Testis (tissue), 5 donors: ENCODE data around the gene SPOCK2. TPM values are rescaled to one million over a fixed set of nuclear protein-coding genes. Genes with fewer than 3 reads are reported as not detected.
"Not testable (repeated sequence)": the region's sequence is repeated elsewhere in the genome, so short reads cannot be mapped to it uniquely, and the experiment has no call there.

Experiments
- DNase-seq: peaks from one replicate; pipeline ENCODE4 v3.0.0-alpha.2; 2019
- H3K27ac ChIP-seq, 2 donors: fragments of 200-600 bp; sonication (generic); one replicate each; pipeline ENCODE4 v1.5.1; 2019
- H3K27me3 ChIP-seq: fragments of 200-600 bp; sonication (generic); one replicate; pipeline ENCODE4 v1.5.1; 2019
- H3K36me3 ChIP-seq: fragments of 200-600 bp; sonication (generic); one replicate; pipeline ENCODE4 v1.5.1; 2017; ENCODE audit warnings: low read depth; ENCODE audit errors: missing control alignments
- H3K4me1 ChIP-seq: fragments of 200-600 bp; sonication (generic); one replicate; pipeline ENCODE4 v1.5.1; 2019
- H3K4me3 ChIP-seq, 2 donors: fragments of 200-600 bp; sonication (generic); one replicate each; pipeline ENCODE4 v1.5.1; 2017 to 2019
- H3K9me3 ChIP-seq: fragments of 200-600 bp; sonication (generic); one replicate; pipeline ENCODE4 v1.5.1; 2017
- POLR2A ChIP-seq: fragments of 450-650 bp; IDR thresholded peaks from one replicate; pipeline ENCODE4 v1.6.1; 2017; ENCODE audit warnings: antibody characterized with exemption, mild to moderate bottlenecking, moderate library complexity
- WGBS, 2 donors: methylation state at CpG; one replicate each; pipeline ENCODE4 v1.1.5; 2018; 5-methylcytosine and 5-hydroxymethylcytosine counted together
- intact Hi-C: fragments of 100-400 bp; cut with DNase I; formaldehyde crosslinking; loops from one replicate; pipeline ENCODE4 v1.15.1; 2023; ENCODE audit warnings: low total_unique reads
- long read RNA-seq, 2 donors: transcript quantifications; one replicate each; lab custom pipeline, GENCODE V29; 2026
- polyA plus RNA-seq: library from polyadenylated mRNA; stranded (reverse); fragments of 350-450 nt; fragmentation: Illumina TruSeq; extraction: RNeasy Lipid Tissue Mini Kit (QIAGEN cat#74804); gene quantifications from one replicate; pipeline ENCODE4 v1.2.3, GENCODE V29; 2014; ENCODE audit warnings: low read depth, low replicate concordance; ENCODE audit not compliant: insufficient read depth
- total RNA-seq, 2 donors: library from RNA; depleted of rRNA; stranded (reverse); fragments of >200 nt; gene quantifications; one replicate each; pipeline ENCODE4 v1.2.3, GENCODE V29; 2016
- TF ChIP-seq, protein P1 (sequence below), 3 experiments: fragments of 450-650 bp in 2 of 3; fragments of 200-600 bp in 1 of 3; sonication (generic) in 1 of 3; IDR thresholded peaks; one replicate each; pipeline ENCODE4 v1.5.1; 2016 to 2019; ENCODE audit warnings: antibody characterized with exemption in 3 of 3, mild to moderate bottlenecking in 2 of 3, moderate library complexity in 1 of 3

Gene SPOCK2, protein sequence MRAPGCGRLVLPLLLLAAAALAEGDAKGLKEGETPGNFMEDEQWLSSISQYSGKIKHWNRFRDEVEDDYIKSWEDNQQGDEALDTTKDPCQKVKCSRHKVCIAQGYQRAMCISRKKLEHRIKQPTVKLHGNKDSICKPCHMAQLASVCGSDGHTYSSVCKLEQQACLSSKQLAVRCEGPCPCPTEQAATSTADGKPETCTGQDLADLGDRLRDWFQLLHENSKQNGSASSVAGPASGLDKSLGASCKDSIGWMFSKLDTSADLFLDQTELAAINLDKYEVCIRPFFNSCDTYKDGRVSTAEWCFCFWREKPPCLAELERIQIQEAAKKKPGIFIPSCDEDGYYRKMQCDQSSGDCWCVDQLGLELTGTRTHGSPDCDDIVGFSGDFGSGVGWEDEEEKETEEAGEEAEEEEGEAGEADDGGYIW
- total RNA-seq (100 to 1,000 TPM; 113 to 212 TPM), polyA plus RNA-seq (73.6 TPM)
- long read RNA-seq, donor 1, partial matches to known transcripts: 5 of 27 reads
- long read RNA-seq, donor 1, other reads (novel, unspliced or antisense): 20 of 27 reads
- long read RNA-seq, donor 2, partial matches to known transcripts: 16 of 17 reads
- long read RNA-seq, donor 2, other reads (novel, unspliced or antisense): 0 of 17 reads

GRCh38 chr10:72087969-72088888 is at the start of gene SPOCK2:
Gene SPOCK2, minus strand, starts transcription at chr10:72088551. Its CDS starts 223 bp downstream, at chr10:72088328.
- intact Hi-C loops: no loop called here
- peak within 1 kb of the TSS; percentile 44 to 68 for H3K4me3 ChIP-seq
- WGBS, 2 donors: 9 to 12% methylated on average over 38 to 65 of the region's 65 CpGs
- H3K36me3 ChIP-seq: no peaks in the 10 kb centered on the region
- no peak for TF ChIP-seq POLR2A
- H3K27me3 ChIP-seq: no peaks in the 10 kb centered on the region
- DNase-seq: peak; percentile 56
- no peaks in the 10 kb centered on the region for H3K9me3 ChIP-seq
- peak within 1 kb of the TSS; percentile 61 to 64 for H3K27ac ChIP-seq
- peaks cover 17% of the 10 kb centered on the region for H3K4me1 ChIP-seq

- no peak for TF ChIP-seq POLR2A
- TF ChIP-seq, protein P1, sequence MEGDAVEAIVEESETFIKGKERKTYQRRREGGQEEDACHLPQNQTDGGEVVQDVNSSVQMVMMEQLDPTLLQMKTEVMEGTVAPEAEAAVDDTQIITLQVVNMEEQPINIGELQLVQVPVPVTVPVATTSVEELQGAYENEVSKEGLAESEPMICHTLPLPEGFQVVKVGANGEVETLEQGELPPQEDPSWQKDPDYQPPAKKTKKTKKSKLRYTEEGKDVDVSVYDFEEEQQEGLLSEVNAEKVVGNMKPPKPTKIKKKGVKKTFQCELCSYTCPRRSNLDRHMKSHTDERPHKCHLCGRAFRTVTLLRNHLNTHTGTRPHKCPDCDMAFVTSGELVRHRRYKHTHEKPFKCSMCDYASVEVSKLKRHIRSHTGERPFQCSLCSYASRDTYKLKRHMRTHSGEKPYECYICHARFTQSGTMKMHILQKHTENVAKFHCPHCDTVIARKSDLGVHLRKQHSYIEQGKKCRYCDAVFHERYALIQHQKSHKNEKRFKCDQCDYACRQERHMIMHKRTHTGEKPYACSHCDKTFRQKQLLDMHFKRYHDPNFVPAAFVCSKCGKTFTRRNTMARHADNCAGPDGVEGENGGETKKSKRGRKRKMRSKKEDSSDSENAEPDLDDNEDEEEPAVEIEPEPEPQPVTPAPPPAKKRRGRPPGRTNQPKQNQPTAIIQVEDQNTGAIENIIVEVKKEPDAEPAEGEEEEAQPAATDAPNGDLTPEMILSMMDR (IDR thresholded peaks at IDR 0.05): no peak
- no peak for DNase-seq
- no peaks in the 10 kb centered on the region for H3K27me3 ChIP-seq
- 90 to 95% methylated on average over 7 of the region's 7 CpGs for WGBS, 2 donors
- intact Hi-C loops: no loop called here
- H3K9me3 ChIP-seq: no peaks in the 10 kb centered on the region
- H3K4me1 ChIP-seq: no peaks in the 10 kb centered on the region
- no peak overlapping the region for H3K27ac ChIP-seq
- H3K4me3 ChIP-seq: no peak overlapping the region
- no peaks in the 10 kb centered on the region for H3K36me3 ChIP-seq
These were observed 49.2 kb upstream of the SPOCK2 start for GRCh38 chr10:72137583-72137982.

DNA sequence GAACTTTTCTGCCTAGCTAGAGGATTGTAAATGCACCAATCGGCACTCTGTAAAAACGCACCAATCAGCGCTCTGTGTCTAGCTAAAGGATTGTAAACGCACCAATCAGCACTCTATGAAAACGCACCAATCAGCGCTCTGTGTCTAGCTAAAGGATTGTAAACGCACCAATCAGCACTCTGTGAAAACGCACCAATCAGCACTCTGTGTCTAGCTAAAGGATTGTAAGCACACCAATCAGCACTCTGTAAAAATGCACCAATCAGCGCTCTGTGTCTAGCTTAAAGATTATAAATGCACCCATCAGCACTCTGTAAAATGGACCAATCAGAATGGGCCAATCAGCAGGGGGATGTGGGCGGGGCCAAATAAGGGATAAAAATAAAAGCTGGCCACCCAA is 47.9 kb upstream of the SPOCK2 start:
- H3K36me3 ChIP-seq, H3K27me3 ChIP-seq, H3K9me3 ChIP-seq, H3K4me3 ChIP-seq, H3K4me1 ChIP-seq, intact Hi-C loops, H3K27ac ChIP-seq: not testable (repeated sequence)
- peak; percentile 29 for DNase-seq
- 90 to 97% methylated on average over 10 of the region's 10 CpGs for WGBS, 2 donors

DNA sequence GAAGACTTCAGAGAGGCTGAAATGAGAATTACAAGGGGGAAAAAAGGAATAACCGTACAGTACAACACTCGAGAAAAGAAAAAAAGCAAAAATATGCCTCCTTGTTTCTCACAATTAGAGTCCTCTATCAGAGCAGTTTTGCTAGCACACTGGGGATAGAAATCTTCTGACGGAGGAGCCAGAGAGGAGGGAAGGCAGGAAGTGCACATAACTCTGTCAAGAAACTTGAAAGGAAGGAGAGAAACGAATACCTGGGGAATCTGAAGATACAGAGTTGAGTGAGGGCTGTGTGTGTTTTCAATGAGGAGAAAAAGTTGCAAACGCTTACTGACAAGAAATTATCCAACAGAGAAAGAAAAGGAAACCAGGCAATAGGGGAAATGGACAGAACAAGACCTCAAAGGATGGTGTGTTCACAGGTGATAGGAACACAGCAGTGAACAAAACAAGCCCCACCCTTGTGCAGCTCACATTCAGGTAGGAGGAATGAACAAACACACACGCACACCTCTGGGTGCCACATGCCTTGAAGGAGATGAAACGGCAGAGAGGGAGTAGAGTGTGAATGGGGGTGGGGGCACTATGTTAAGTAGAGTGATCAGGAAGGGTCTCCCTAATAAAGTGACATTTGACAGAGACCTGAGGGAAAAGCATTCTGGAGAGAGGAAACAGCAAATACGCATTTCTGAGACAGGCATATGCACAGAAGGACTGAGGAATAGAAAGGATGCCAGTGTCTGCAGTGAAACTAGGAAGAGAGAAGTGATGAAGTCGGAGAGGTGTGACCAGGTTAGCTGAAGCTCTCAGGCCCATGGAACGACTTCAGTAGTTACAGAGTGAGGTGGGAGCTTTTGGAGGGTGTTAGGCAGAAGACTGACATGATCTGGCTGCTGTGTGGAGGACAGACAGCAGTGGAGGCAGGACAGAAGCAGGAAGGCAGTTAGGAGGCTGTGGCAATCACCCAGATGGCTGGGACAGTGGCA is 46.7 kb upstream of the SPOCK2 start:
- no peaks in the 10 kb centered on the region for H3K9me3 ChIP-seq
- no peaks in the 10 kb centered on the region for H3K27me3 ChIP-seq
- H3K27ac ChIP-seq: no peak overlapping the region
- WGBS, 2 donors: 82 to 87% methylated on average over 10 of the region's 10 CpGs
- no peaks in the 10 kb centered on the region for H3K36me3 ChIP-seq
- intact Hi-C loops: no loop called here
- DNase-seq: no peak
- TF ChIP-seq, protein P1 (IDR thresholded peaks at IDR 0.05): no peak
- TF ChIP-seq POLR2A: no peak
- H3K4me1 ChIP-seq: no peaks in the 10 kb centered on the region
- H3K4me3 ChIP-seq: no peak overlapping the region

DNA sequence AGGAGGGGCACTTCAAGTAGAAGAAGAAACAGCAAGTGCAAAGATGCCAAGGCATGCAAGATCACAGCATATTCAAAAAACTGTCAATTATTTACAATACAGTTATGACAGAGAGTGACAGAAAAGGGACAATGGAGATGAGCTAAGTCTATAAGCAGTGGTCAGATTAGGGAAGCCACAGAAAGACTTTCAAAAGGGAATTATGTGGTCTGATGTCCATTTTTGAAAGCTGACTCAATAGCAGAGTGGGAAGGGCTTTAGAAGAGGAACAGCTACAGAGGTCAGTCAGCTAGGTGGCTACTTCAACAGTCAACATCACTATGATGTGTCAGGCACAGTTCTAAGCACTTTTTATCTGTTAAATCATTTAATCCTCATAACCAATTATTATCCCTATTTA is 45.2 kb upstream of the SPOCK2 start:
- no peaks in the 10 kb centered on the region for H3K9me3 ChIP-seq
- H3K27me3 ChIP-seq: no peaks in the 10 kb centered on the region
- TF ChIP-seq POLR2A: no peak
- TF ChIP-seq, protein P1 (IDR thresholded peaks at IDR 0.05): no peak
- intact Hi-C loops: no loop called here
- H3K36me3 ChIP-seq: no peaks in the 10 kb centered on the region
- H3K4me3 ChIP-seq: no peak overlapping the region
- H3K4me1 ChIP-seq: no peaks in the 10 kb centered on the region
- DNase-seq: no peak
- H3K27ac ChIP-seq: no peak overlapping the region
